OCI-LY7 (cell line): ENCODE measurements around the gene TRAF3IP1. TPM values are rescaled to one million over a fixed set of nuclear protein-coding genes. Genes with fewer than 3 reads are reported as not detected.
A peak's percentile ranks its signal among the peaks of the same experiment; 100 is the strongest.

Source experiments
- BruUV-seq: library from RNA; stranded (reverse); fragments of 400-500 nt; replicated peaks from 2 replicates; lab custom pipeline; 2021; lab: Mats Ljungman, UMichigan
- CTCF ChIA-PET: fragments of 300-600 bp; sonication (Branson Sonifier 250); formaldehyde crosslinking; loops from one replicate; lab custom pipeline; 2022; ENCODE audit warnings: antibody characterized with exemption; ENCODE audit not compliant: unreplicated experiment; lab: Charles Lee
- POLR2A ChIA-PET: fragments of 300-600 bp; sonication (Branson Sonifier 250); formaldehyde crosslinking; loops from one replicate; lab custom pipeline; 2022; ENCODE audit warnings: antibody characterized with exemption; lab: Charles Lee
- DNase-seq: peaks from one replicate; pipeline ENCODE4 v3.0.0-alpha.2; 2015; ENCODE audit warnings: low spot score
- H2AFZ ChIP-seq: fragments of 200-600 bp; sonication (generic), shearing (Covaris generic); 2 replicates; pipeline ENCODE4 v1.6.1; 2014; ENCODE audit warnings: mild to moderate bottlenecking, antibody characterized with exemption, low read length, moderate library complexity
- H3K27ac ChIP-seq: fragments of 200-600 bp; sonication (generic); 2 replicates; pipeline ENCODE4 v1.5.1; 2014; ENCODE audit warnings: mixed run types, low read depth, mild to moderate bottlenecking, moderate library complexity, low read length, inconsistent platforms; ENCODE audit not compliant: poor library complexity, severe bottlenecking
- H3K36me3 ChIP-seq: fragments of 200-600 bp; sonication (generic); 2 replicates; pipeline ENCODE4 v1.6.1; 2014; ENCODE audit warnings: mild to moderate bottlenecking, antibody characterized with exemption, low read length, moderate library complexity, mixed read lengths; ENCODE audit not compliant: insufficient read depth
- H3K4me1 ChIP-seq: fragments of 200-600 bp; sonication (generic); 2 replicates; pipeline ENCODE4 v1.5.1; 2014; ENCODE audit warnings: mild to moderate bottlenecking, low read length; ENCODE audit not compliant: insufficient read depth, poor library complexity, severe bottlenecking
- H3K4me2 ChIP-seq: fragments of 200-600 bp; sonication (generic); 2 replicates; pipeline ENCODE4 v1.6.1; 2014; ENCODE audit warnings: mild to moderate bottlenecking, low read length
- H3K4me3 ChIP-seq: fragments of 200-600 bp; sonication (generic); 2 replicates; pipeline ENCODE4 v1.5.1; 2014; ENCODE audit warnings: mild to moderate bottlenecking, low read depth, low read length; ENCODE audit not compliant: poor library complexity, severe bottlenecking
- H3K79me2 ChIP-seq: fragments of 200-600 bp; sonication (generic); 2 replicates; pipeline ENCODE4 v1.6.1; 2016; ENCODE audit warnings: low read depth, mild to moderate bottlenecking, low read length, moderate library complexity, mixed read lengths; ENCODE audit not compliant: insufficient read depth
- H3K9me2 ChIP-seq: fragments of 200-600 bp; sonication (generic); 2 replicates; pipeline ENCODE4 v1.6.1; 2016; ENCODE audit warnings: mild to moderate bottlenecking, low read length, mixed read lengths; ENCODE audit not compliant: insufficient read depth
- H3K9me3 ChIP-seq: fragments of 200-600 bp; sonication (generic); 2 replicates; pipeline ENCODE4 v1.6.1; 2014; ENCODE audit warnings: mild to moderate bottlenecking, mixed run types, low read length, mixed read lengths
- H4K20me1 ChIP-seq: fragments of 200-600 bp; sonication (generic); 2 replicates; pipeline ENCODE4 v1.6.1; 2014; ENCODE audit warnings: mild to moderate bottlenecking, antibody characterized with exemption, low read length, moderate library complexity, mixed read lengths; ENCODE audit not compliant: insufficient read depth
- CTCF ChIP-seq: fragments of 200-600 bp; sonication (generic); conservative IDR thresholded peaks from 2 replicates; pipeline ENCODE4 v1.5.1; 2014; ENCODE audit warnings: mild to moderate bottlenecking, antibody characterized with exemption, low read length, moderate library complexity, mixed read lengths
- EZH2phosphoT487 ChIP-seq: fragments of 200-600 bp; sonication (generic); IDR thresholded peaks from 2 replicates; pipeline ENCODE4 v1.6.1; 2018; ENCODE audit warnings: low read depth, borderline replicate concordance, mild to moderate bottlenecking, mixed run types, antibody characterized with exemption, low read length, moderate library complexity, mixed read lengths
- intact Hi-C: fragments of 100-400 bp; cut with micrococcal nuclease; formaldehyde crosslinking; loops from one replicate; pipeline ENCODE4 v1.10.0; 2022; ENCODE audit not compliant: unreplicated experiment
- total RNA-seq, 2 experiments: library from RNA; depleted of rRNA in 1 of 2; stranded (reverse); fragments of >200 nt in 1 of 2; shearing (Covaris generic) in 1 of 2; gene quantifications; 2 replicates each; pipeline ENCODE4 v1.2.3, GENCODE V29; 2014 to 2022

TRAF3IP1 gene
- total RNA-seq, 2 experiments from 2014 or later = 8.2 to 13.8 TPM

- peak overlapping the region; percentile 60 for H3K4me2 ChIP-seq
- DNase-seq = peak; percentile 67
- H2AFZ ChIP-seq = peak overlapping the region; percentile 47; the same call in 1 of the 2 replicates
- no TSS peak for BruUV-seq
- no peak overlapping the region for H3K4me3 ChIP-seq
- ChIA-PET CTCF (no interaction called here), POLR2A (interaction anchor here (0.6 kb wide), 1 partner anchor 16 kb away, joined by 3 read pairs; no protein-coding TSS in a partner anchor)
- no peaks in the 10 kb centered on the region for H3K79me2 ChIP-seq
- H4K20me1 ChIP-seq = no peaks in the 10 kb centered on the region
- H3K36me3 ChIP-seq = no peaks in the 10 kb centered on the region
- no peaks in the 10 kb centered on the region for H3K9me2 ChIP-seq
- TF ChIP-seq CTCF = peak; percentile 43; the same call in 1 of the 2 replicates
- TF ChIP-seq EZH2phosphoT487 = no peak
- H3K9me3 ChIP-seq = no peaks in the 10 kb centered on the region
- peaks cover 21% of the 10 kb centered on the region for H3K4me1 ChIP-seq
- peak overlapping the region; percentile 0 for H3K27ac ChIP-seq
- intact Hi-C loops = no loop called here
These were observed 14.2 kb upstream of the TRAF3IP1 start for GRCh38 chr2:238305965-238306671.

- intact Hi-C loops = no loop called here
- POLR2A ChIA-PET = no interaction called here
- H3K4me2 ChIP-seq = peak overlapping the region; percentile 60
These were observed 13.7 kb upstream of the TRAF3IP1 start for GRCh38 chr2:238306672-238306998.

More at GRCh38 chr2:238306672-238306998, 13.7 kb upstream of the TRAF3IP1 start:
- no TSS peak for BruUV-seq
- H3K4me1 ChIP-seq = peaks cover 21% of the 10 kb centered on the region
- no peaks in the 10 kb centered on the region for H3K79me2 ChIP-seq
- DNase-seq = no peak
- peak overlapping the region; percentile 0 for H3K27ac ChIP-seq
- CTCF ChIA-PET = no interaction called here
- H2AFZ ChIP-seq = peak overlapping the region; percentile 47; the same call in 1 of the 2 replicates
- H3K4me3 ChIP-seq = no peak overlapping the region
- TF ChIP-seq CTCF (no peak), EZH2phosphoT487 (no peak)
- no peaks in the 10 kb centered on the region for H3K36me3 ChIP-seq
- H3K9me3 ChIP-seq = no peaks in the 10 kb centered on the region
- H4K20me1 ChIP-seq = no peaks in the 10 kb centered on the region
- no peaks in the 10 kb centered on the region for H3K9me2 ChIP-seq
